ENCODE data around the gene KHDC4.

DNA sequence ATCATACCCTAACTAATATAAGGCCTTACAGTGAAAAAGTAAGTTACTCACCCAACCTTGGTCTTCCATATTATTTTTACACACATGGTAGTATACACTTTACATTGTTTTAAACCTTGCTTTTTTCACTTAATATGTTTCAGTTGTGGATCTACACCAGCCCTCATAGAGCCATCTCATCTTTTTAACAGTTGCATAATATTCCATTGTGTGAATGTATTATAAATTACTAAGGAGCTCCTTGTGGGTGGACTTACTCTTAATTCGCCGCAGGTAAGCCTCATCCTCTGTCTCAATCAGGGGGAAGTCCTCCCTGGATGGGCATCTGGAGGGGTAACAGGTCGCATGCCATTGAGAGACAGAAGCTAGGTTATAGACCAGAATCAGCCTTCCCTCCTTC is 20.4 kb upstream of the KHDC4 start:
- TF ChIP-seq, protein P1, sequence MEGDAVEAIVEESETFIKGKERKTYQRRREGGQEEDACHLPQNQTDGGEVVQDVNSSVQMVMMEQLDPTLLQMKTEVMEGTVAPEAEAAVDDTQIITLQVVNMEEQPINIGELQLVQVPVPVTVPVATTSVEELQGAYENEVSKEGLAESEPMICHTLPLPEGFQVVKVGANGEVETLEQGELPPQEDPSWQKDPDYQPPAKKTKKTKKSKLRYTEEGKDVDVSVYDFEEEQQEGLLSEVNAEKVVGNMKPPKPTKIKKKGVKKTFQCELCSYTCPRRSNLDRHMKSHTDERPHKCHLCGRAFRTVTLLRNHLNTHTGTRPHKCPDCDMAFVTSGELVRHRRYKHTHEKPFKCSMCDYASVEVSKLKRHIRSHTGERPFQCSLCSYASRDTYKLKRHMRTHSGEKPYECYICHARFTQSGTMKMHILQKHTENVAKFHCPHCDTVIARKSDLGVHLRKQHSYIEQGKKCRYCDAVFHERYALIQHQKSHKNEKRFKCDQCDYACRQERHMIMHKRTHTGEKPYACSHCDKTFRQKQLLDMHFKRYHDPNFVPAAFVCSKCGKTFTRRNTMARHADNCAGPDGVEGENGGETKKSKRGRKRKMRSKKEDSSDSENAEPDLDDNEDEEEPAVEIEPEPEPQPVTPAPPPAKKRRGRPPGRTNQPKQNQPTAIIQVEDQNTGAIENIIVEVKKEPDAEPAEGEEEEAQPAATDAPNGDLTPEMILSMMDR (conservative IDR thresholded peaks at IDR 0.05), result no peak
- no peak for TF ChIP-seq EZH2 (IDR thresholded peaks at IDR 0.05; ENCODE audit: low read depth)

Measured in PC-9 (cell line).